ENCODE data around the gene PDE1A. TPM values are rescaled to one million over a fixed set of nuclear protein-coding genes. Genes with fewer than 3 reads are reported as not detected.

PDE1A gene
- total and polyA plus RNA-seq, 10 of the 15 experiments (the other 5 are each of a cell fraction or from before 2014, with no cell fraction given), result 1.1 TPM; not detected in 9

DNA sequence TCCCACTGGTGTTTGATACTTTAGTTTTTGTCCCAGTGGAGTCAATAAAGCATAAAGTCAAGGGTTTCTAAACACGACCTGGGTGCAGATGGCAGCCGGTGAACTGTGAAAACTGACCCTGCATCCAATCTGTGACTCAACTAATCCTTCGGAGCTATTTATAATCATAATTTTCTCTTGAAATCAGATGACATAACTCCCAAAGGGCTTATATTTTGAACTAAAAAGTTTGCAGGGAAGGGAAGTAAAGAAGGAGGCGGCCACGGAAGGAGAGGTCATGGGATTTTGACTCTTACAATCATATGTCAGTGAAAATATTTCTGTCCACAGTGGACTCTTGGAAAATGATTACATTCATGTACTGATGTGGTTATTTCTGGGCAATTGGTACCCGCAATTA is 178.5 kb downstream of the PDE1A start (continued):
- TF ChIP-seq, protein P1, sequence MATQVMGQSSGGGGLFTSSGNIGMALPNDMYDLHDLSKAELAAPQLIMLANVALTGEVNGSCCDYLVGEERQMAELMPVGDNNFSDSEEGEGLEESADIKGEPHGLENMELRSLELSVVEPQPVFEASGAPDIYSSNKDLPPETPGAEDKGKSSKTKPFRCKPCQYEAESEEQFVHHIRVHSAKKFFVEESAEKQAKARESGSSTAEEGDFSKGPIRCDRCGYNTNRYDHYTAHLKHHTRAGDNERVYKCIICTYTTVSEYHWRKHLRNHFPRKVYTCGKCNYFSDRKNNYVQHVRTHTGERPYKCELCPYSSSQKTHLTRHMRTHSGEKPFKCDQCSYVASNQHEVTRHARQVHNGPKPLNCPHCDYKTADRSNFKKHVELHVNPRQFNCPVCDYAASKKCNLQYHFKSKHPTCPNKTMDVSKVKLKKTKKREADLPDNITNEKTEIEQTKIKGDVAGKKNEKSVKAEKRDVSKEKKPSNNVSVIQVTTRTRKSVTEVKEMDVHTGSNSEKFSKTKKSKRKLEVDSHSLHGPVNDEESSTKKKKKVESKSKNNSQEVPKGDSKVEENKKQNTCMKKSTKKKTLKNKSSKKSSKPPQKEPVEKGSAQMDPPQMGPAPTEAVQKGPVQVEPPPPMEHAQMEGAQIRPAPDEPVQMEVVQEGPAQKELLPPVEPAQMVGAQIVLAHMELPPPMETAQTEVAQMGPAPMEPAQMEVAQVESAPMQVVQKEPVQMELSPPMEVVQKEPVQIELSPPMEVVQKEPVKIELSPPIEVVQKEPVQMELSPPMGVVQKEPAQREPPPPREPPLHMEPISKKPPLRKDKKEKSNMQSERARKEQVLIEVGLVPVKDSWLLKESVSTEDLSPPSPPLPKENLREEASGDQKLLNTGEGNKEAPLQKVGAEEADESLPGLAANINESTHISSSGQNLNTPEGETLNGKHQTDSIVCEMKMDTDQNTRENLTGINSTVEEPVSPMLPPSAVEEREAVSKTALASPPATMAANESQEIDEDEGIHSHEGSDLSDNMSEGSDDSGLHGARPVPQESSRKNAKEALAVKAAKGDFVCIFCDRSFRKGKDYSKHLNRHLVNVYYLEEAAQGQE (IDR thresholded peaks at IDR 0.05; ENCODE audit: low read depth, low read length), result no peak
- TF ChIP-seq ZBED1 (IDR thresholded peaks at IDR 0.05; ENCODE audit: borderline replicate concordance) (no peak), MTA2 (IDR thresholded peaks at IDR 0.05; ENCODE audit: low read depth) (no peak), RBBP5 (conservative IDR thresholded peaks at IDR 0.05) (no peak), RFX5 (IDR thresholded peaks at IDR 0.05; ENCODE audit: low read depth, low read length) (no peak), RB1 (IDR thresholded peaks at IDR 0.05; ENCODE audit: borderline replicate concordance) (no peak), CREM (IDR thresholded peaks at IDR 0.05; ENCODE audit: low read depth) (no peak), JUND (IDR thresholded peaks at IDR 0.05; ENCODE audit: low read depth, low read length) (no peak), SRF (IDR thresholded peaks at IDR 0.05; ENCODE audit: low read depth in 2 of 2, low read length in 2 of 2) (no peak), ZNF24 (IDR thresholded peaks at IDR 0.05) (no peak), SMARCA5 (IDR thresholded peaks at IDR 0.05) (no peak), HDGF (IDR thresholded peaks at IDR 0.05) (no peak), ZZZ3 (IDR thresholded peaks at IDR 0.05; ENCODE audit: control insufficient read depth, insufficient read length, low read depth) (no peak)
- TF ChIP-seq, protein P2, sequence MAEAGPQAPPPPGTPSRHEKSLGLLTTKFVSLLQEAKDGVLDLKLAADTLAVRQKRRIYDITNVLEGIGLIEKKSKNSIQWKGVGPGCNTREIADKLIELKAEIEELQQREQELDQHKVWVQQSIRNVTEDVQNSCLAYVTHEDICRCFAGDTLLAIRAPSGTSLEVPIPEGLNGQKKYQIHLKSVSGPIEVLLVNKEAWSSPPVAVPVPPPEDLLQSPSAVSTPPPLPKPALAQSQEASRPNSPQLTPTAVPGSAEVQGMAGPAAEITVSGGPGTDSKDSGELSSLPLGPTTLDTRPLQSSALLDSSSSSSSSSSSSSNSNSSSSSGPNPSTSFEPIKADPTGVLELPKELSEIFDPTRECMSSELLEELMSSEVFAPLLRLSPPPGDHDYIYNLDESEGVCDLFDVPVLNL (IDR thresholded peaks at IDR 0.05; ENCODE audit: low read depth, low read length), result no peak
- TF ChIP-seq, protein P3, sequence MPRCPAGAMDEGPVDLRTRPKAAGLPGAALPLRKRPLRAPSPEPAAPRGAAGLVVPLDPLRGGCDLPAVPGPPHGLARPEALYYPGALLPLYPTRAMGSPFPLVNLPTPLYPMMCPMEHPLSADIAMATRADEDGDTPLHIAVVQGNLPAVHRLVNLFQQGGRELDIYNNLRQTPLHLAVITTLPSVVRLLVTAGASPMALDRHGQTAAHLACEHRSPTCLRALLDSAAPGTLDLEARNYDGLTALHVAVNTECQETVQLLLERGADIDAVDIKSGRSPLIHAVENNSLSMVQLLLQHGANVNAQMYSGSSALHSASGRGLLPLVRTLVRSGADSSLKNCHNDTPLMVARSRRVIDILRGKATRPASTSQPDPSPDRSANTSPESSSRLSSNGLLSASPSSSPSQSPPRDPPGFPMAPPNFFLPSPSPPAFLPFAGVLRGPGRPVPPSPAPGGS (IDR thresholded peaks at IDR 0.05; ENCODE audit: borderline replicate concordance, insufficient read depth, low read depth, low read length, poor library complexity, severe bottlenecking), result no peak

All from GM12878 (cell line).